ENCODE data around the gene TMPRSS2.
"Not testable (repeated sequence)": the region's sequence is repeated elsewhere in the genome, so short reads cannot be mapped to it uniquely, and the experiment has no call there.

Gene TMPRSS2

DNA sequence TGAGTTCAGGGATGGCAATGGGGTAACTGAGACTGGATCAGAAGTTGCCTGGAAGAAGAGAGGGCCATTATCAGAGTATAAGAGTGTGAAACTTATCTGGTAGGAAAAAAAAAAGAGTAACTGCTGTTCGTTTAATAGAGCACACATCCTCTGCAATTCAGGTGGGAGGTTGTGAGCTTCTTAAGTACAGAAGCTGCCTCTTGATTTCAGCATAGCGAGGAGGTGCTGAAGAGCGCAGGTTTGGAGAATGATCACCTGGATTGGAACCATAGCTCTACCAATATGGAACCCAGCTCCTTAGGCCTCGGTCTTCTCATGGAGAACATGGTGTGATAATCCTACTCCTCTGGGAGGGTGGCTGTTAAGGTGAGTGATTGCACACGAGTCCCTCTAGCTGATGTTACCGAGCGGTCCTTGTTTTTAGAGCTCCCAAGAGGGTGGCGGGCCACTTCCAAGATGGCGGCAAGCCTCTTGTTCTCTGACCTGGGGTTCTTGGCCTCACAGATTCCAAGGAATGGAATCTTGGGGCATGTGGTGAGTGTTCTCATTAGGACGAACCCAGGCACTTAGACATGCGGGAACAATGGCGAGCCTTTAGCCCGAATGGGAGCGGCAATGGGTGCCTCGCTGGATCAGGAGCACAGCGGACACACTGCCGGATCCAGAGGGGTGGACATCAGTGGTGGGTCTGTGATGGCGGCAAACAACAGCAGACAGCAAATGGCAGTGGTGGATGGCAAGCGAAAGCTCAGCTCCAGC, 85.2 kb downstream of the TMPRSS2 start:
- no peak for ATAC-seq
- no peak for TF ChIP-seq PPARA (CRISPR knock-in tag; IDR thresholded peaks at IDR 0.05; ENCODE audit: borderline replicate concordance)
- TF ChIP-seq, protein P1, sequence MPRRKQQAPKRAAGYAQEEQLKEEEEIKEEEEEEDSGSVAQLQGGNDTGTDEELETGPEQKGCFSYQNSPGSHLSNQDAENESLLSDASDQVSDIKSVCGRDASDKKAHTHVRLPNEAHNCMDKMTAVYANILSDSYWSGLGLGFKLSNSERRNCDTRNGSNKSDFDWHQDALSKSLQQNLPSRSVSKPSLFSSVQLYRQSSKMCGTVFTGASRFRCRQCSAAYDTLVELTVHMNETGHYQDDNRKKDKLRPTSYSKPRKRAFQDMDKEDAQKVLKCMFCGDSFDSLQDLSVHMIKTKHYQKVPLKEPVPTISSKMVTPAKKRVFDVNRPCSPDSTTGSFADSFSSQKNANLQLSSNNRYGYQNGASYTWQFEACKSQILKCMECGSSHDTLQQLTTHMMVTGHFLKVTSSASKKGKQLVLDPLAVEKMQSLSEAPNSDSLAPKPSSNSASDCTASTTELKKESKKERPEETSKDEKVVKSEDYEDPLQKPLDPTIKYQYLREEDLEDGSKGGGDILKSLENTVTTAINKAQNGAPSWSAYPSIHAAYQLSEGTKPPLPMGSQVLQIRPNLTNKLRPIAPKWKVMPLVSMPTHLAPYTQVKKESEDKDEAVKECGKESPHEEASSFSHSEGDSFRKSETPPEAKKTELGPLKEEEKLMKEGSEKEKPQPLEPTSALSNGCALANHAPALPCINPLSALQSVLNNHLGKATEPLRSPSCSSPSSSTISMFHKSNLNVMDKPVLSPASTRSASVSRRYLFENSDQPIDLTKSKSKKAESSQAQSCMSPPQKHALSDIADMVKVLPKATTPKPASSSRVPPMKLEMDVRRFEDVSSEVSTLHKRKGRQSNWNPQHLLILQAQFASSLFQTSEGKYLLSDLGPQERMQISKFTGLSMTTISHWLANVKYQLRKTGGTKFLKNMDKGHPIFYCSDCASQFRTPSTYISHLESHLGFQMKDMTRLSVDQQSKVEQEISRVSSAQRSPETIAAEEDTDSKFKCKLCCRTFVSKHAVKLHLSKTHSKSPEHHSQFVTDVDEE (CRISPR knock-in tag; IDR thresholded peaks at IDR 0.05) = no peak
- TF ChIP-seq, protein P2, sequence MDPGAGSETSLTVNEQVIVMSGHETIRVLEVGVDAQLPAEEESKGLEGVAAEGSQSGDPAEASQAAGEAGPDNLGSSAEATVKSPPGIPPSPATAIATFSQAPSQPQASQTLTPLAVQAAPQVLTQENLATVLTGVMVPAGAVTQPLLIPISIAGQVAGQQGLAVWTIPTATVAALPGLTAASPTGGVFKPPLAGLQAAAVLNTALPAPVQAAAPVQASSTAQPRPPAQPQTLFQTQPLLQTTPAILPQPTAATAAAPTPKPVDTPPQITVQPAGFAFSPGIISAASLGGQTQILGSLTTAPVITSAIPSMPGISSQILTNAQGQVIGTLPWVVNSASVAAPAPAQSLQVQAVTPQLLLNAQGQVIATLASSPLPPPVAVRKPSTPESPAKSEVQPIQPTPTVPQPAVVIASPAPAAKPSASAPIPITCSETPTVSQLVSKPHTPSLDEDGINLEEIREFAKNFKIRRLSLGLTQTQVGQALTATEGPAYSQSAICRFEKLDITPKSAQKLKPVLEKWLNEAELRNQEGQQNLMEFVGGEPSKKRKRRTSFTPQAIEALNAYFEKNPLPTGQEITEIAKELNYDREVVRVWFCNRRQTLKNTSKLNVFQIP (CRISPR knock-in tag; IDR thresholded peaks at IDR 0.05; ENCODE audit: borderline replicate concordance, low read depth) = no peak
- no peak for TF ChIP-seq ARNTL (CRISPR knock-in tag; IDR thresholded peaks at IDR 0.05; ENCODE audit: borderline replicate concordance, low read depth)
- no peak for TF ChIP-seq CSDC2 (CRISPR knock-in tag; IDR thresholded peaks at IDR 0.05)
- TF ChIP-seq ZNF70 (CRISPR knock-in tag; IDR thresholded peaks at IDR 0.05) = no peak
- TF ChIP-seq ZNF565 (CRISPR knock-in tag; conservative IDR thresholded peaks at IDR 0.05; ENCODE audit: low read depth) = no peak
- TF ChIP-seq ZC3H10 (CRISPR knock-in tag; IDR thresholded peaks at IDR 0.05) = no peak
- no peak for TF ChIP-seq SNAI2 (CRISPR knock-in tag; IDR thresholded peaks at IDR 0.05)
- TF ChIP-seq ZNF8 (CRISPR knock-in tag; IDR thresholded peaks at IDR 0.05) = no peak
- TF ChIP-seq ZFP3 (CRISPR knock-in tag; IDR thresholded peaks at IDR 0.05) = no peak
- no peak for TF ChIP-seq OSR1 (CRISPR knock-in tag; IDR thresholded peaks at IDR 0.05)
- TF ChIP-seq ZFP30 (CRISPR knock-in tag; IDR thresholded peaks at IDR 0.05) = no peak
- no peak for TF ChIP-seq TOX (CRISPR knock-in tag; IDR thresholded peaks at IDR 0.05; ENCODE audit: borderline replicate concordance)
- TF ChIP-seq BACH2 (CRISPR knock-in tag; IDR thresholded peaks at IDR 0.05; ENCODE audit: borderline replicate concordance) = no peak
- TF ChIP-seq CSRNP3 (CRISPR knock-in tag; IDR thresholded peaks at IDR 0.05) = no peak
- no peak for TF ChIP-seq ESRRG (CRISPR knock-in tag; IDR thresholded peaks at IDR 0.05)

GRCh38 chr21:41420998-41421397, 87.0 kb downstream of the TMPRSS2 start:
- not testable (repeated sequence) for ATAC-seq

DNA sequence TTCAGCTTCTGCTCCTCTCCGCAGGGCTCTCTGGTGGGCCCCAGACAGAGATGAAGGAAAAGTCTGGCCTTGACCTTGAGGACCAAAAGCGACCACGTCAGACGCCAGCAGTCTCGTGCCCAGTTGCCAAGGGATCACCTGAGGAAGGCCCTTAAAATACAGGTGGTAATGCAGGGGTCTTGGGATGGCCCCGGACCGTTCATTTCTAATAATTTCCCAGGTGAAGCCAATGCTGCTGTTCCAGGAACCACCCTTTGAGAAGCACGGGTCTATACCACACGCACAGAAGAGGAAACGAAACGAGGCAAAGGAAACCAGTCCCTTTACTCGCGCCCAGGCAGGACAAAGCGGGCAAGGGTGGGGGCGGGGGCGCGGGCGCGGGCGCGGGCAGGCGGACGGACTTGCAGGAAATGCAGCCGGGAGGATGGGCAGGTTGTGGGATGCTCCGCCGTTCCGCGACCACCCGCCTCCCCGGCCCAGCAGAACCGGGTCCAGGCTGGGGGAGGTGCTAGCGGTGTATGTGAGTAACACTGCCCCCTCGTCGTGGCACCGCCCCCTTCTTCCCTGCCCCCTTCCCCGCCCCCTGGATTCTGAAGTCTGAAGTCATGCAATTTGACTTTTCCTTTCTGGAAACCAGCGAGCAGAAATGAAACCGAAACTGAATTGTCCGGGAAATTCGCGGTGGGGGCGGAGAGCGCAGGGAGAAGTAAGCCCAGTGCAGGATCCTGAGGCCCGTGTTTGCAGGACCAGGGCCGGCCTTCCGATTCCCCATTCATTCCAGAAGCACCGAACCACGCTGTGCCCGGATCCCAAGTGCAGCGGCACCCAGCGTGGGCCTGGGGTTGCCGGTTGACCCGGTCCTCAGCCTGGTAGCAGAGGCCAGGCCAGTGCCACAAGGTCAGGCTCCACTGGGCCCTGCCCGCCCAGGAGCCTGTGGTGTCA, 87.8 kb downstream of the TMPRSS2 start:
- ATAC-seq = peak; percentile 93
- TF ChIP-seq PPARA (CRISPR knock-in tag; IDR thresholded peaks at IDR 0.05; ENCODE audit: borderline replicate concordance) (no peak), OSR1 (CRISPR knock-in tag; IDR thresholded peaks at IDR 0.05) (no peak), ZC3H10 (CRISPR knock-in tag; IDR thresholded peaks at IDR 0.05) (no peak), SNAI2 (CRISPR knock-in tag; IDR thresholded peaks at IDR 0.05) (no peak), ZNF70 (CRISPR knock-in tag; IDR thresholded peaks at IDR 0.05) (no peak), ZFP30 (CRISPR knock-in tag; IDR thresholded peaks at IDR 0.05) (no peak), ZNF565 (CRISPR knock-in tag; conservative IDR thresholded peaks at IDR 0.05; ENCODE audit: low read depth) (no peak), ZNF8 (CRISPR knock-in tag; IDR thresholded peaks at IDR 0.05) (no peak), RARB (CRISPR knock-in tag; IDR thresholded peaks at IDR 0.05) (no peak), CSDC2 (CRISPR knock-in tag; IDR thresholded peaks at IDR 0.05) (no peak), ZFP3 (CRISPR knock-in tag; IDR thresholded peaks at IDR 0.05) (no peak), ISL1 (CRISPR knock-in tag; IDR thresholded peaks at IDR 0.05) (no peak)
- TF ChIP-seq, protein P2 (CRISPR knock-in tag; IDR thresholded peaks at IDR 0.05; ENCODE audit: borderline replicate concordance, low read depth) = no peak
- TF ChIP-seq, protein P1 (CRISPR knock-in tag; IDR thresholded peaks at IDR 0.05) = no peak
- TF ChIP-seq, protein P3, sequence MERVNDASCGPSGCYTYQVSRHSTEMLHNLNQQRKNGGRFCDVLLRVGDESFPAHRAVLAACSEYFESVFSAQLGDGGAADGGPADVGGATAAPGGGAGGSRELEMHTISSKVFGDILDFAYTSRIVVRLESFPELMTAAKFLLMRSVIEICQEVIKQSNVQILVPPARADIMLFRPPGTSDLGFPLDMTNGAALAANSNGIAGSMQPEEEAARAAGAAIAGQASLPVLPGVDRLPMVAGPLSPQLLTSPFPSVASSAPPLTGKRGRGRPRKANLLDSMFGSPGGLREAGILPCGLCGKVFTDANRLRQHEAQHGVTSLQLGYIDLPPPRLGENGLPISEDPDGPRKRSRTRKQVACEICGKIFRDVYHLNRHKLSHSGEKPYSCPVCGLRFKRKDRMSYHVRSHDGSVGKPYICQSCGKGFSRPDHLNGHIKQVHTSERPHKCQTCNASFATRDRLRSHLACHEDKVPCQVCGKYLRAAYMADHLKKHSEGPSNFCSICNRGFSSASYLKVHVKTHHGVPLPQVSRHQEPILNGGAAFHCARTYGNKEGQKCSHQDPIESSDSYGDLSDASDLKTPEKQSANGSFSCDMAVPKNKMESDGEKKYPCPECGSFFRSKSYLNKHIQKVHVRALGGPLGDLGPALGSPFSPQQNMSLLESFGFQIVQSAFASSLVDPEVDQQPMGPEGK (CRISPR knock-in tag; IDR thresholded peaks at IDR 0.05; ENCODE audit: borderline replicate concordance) = no peak

All from SK-N-SH treated with all-trans-retinoic acid at 6 μM for 48 hours (cell line).